GM18861 (cell line): Measurements from ENCODE around the gene ADRA2B.
A peak's percentile ranks its signal among the peaks of the same experiment; 100 is the strongest.

Experiments used
- ATAC-seq: cut with Tn5 transposase; IDR thresholded peaks from one replicate; pipeline ENCODE4 v1.9.1; 2021; ENCODE audit not compliant: unreplicated experiment

Gene ADRA2B

DNA sequence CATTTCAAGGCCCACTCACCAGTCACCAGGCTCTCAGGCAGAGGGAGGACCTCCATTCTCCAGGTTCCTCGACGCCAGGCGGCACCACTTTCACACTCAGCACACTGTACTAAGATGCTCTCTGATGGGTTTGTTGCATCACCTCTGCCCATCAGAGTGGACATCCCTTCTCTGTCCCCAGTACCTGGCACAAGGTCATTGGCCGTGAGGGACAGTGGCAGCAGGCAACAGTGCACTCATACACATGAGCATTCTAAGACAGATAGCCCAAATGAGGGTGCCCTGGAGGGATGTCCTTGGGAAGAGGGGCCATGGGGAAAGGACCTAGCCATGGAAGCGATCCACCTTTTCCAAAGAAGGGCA lies 3.0 kb upstream of the ADRA2B start:
- ATAC-seq: no peak

DNA sequence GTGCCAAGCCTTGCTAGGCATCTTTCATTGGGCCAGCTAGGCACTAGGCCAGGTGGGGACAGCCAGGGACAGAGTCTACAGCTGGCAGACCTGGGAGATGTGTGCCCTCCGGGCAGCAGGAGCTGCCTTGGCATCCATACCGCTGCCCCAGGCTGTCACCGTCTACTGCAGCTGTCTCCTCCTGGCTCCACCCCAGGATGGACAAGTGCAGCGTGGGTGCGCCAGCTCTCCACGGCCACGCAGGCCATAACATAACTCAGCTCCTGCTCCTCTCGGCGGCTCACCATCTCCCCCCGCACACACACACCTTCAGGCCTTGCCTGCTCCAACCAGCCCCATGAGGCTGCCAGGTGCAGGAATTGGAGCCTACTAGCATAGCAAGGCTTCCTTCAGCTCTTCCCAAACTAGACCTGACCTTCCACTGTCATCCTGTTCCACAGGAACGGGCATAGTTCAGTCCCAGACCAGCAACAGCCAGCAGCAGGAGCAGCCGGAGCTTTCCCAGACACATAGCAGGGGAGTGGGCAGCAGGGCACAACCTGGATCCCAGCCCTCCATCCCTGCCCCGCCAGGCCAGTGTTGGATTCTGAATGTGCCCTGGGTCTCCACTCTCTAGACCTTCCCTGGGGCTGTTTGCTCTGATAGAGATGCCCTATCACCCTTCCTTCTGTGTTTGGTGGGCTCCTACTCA lies 2.5 kb upstream of the ADRA2B start:
- no peak for ATAC-seq

GRCh38 chr2:96117701-96118588 lies 1.6 kb upstream of the ADRA2B start:
- ATAC-seq: no peak

GRCh38 chr2:96116879-96117533 lies 635 bp upstream of the ADRA2B start:
- peak; percentile 38 for ATAC-seq

GRCh38 chr2:96115631-96116423 lies 544 bp downstream of the ADRA2B start:
- no peak for ATAC-seq

- no peak for ATAC-seq
Observed at GRCh38 chr2:96114903-96115581, 1.3 kb downstream of the ADRA2B start.

GRCh38 chr2:96114546-96114902 lies 1.8 kb downstream of the ADRA2B start:
- ATAC-seq: no peak

DNA sequence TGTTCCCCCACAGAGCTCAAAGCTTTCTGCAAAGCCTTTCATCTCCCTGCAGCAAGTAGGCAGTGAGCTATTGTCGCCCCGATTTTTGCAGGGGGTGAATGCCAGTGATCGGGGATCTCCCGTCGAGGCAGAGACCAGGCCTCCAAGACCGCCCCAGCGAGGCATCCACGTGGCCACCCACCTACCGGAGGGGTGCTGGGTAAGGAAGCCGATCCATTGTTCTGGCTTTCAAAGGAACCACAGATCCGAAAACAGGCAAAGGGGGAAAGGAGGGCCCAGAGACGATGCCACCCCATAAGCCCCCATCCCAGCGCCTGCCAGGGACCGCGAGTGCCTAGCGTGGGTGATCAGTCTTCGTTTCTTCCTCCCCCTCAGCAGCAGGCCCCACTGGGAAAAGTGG lies 2.4 kb downstream of the ADRA2B start:
- no peak for ATAC-seq

- ATAC-seq: no peak
Observed at GRCh38 chr2:96113367-96113677, 3.0 kb downstream of the ADRA2B start.

- ATAC-seq: no peak
Observed at GRCh38 chr2:96112501-96113366, 3.6 kb downstream of the ADRA2B start.

DNA sequence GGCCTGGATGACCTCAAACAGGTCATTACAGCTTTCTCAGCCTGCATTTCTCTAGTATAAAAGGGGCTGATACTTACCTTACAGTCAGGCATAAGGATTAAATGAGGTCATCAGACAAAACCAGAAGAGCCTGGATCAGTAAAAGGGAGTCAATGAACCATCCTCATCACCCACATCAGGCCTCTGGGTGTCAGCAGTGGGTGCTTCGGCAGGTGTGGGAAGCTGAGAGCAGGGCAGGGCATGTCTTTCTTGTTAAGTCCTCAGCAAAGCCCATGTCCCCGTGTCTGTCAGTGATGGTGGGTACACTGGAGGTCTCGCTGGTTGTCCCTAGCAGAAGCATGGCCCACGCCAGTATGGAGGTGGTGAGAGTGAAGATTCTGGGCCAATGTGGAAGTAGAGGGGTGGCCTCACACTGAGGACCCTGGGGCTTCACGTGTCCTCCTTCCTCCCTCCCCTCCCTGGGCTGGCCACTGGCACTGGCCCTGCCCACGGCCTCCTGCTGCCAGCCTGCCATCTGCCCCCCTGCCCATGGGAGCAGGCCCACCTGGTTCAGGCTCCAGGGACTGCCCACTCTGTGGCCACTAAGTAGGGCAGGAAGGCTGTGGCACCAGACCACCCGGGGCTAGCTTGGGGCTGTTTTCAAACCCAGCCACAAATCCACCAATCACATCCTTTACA lies 4.4 kb downstream of the ADRA2B start:
- ATAC-seq: no peak

GRCh38 chr2:96111257-96111640 lies 5.1 kb downstream of the ADRA2B start:
- no peak for ATAC-seq

DNA sequence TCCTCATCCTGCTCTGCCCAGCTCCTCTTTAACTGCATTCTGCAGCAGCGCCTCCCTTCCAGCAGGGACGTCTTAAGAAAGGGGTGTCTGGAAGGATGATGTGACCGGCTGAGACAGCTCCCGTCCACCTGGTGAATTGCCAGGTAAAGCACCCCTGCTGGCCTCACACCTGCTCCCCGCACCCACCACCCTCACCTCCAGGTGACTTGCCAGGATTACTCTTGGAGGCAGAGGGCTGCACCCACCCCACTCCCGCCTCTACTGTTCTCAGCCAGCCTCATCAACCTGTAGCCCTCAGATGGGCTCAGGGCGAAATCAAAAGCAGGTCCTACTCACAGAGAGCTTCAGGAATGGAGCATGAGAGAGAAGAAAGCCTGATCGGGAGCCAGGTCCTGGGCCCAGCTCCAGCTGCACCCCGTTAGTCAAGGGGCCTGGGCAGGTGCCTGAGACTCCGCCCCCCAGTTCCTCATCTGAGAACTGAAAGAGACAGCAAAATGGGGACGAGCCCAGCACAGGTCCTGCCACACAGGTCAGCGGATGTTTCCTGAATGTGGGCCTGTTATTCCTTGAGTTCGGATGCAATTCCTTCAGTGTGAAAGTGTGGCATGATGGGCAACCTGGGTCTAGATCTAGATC lies 5.6 kb downstream of the ADRA2B start:
- no peak for ATAC-seq

GRCh38 chr2:96109931-96110511 lies 6.3 kb downstream of the ADRA2B start:
- no peak for ATAC-seq

- no peak for ATAC-seq
Observed at GRCh38 chr2:96109361-96109680, 7.0 kb downstream of the ADRA2B start.

GRCh38 chr2:96108541-96109360 lies 7.6 kb downstream of the ADRA2B start:
- ATAC-seq: no peak

- no peak for ATAC-seq
Observed at GRCh38 chr2:96108151-96108540, 8.2 kb downstream of the ADRA2B start.

GRCh38 chr2:96107708-96108065 lies 8.7 kb downstream of the ADRA2B start:
- ATAC-seq: no peak
